NB4 (cell line): Measurements from ENCODE around the gene CD209.

Experiments
- CTCF ChIP-seq: IDR thresholded peaks from one replicate; pipeline ENCODE4 v1.5.1; 2012; ENCODE audit warnings: low read depth, low read length
- MAX ChIP-seq: IDR thresholded peaks from 2 replicates; pipeline ENCODE4 v1.6.1; 2011; ENCODE audit warnings: low read depth, low read length
- MYC ChIP-seq: IDR thresholded peaks from 2 replicates; pipeline ENCODE4 v1.6.1; 2011; ENCODE audit warnings: low read depth, low read length

GRCh38 chr19:7766535-7766934 is 19.2 kb upstream of the CD209 start:
- TF ChIP-seq CTCF = no peak
- TF ChIP-seq MYC = no peak
- no peak for TF ChIP-seq MAX
